Osteoblast (primary cell): ENCODE data around the gene CARD9. TPM values are rescaled to one million over a fixed set of nuclear protein-coding genes. Genes with fewer than 3 reads are reported as not detected.

ENCODE experiments used
- DNase-seq: peaks from one replicate; pipeline ENCODE4 v3.0.0; 2011; ENCODE audit warnings: low spot score, mixed read lengths; ENCODE audit not compliant: insufficient read length; ENCODE audit errors: missing footprints
- H2AFZ ChIP-seq: 2 replicates; pipeline ENCODE4 v1.6.0; 2011; ENCODE audit warnings: mild to moderate bottlenecking, low read length
- H3K27ac ChIP-seq: 2 replicates; pipeline ENCODE4 v1.5.1; 2011; ENCODE audit warnings: mild to moderate bottlenecking, low read depth, low read length, moderate library complexity
- H3K27me3 ChIP-seq: 2 replicates; pipeline ENCODE4 v1.6.0; 2012; ENCODE audit warnings: mild to moderate bottlenecking, control low read depth, inconsistent platforms, low read length, moderate library complexity; ENCODE audit not compliant: insufficient read depth
- H3K36me3 ChIP-seq: 2 replicates; pipeline ENCODE4 v1.5.1; 2011; ENCODE audit warnings: mild to moderate bottlenecking, low read length, control low read depth, moderate library complexity; ENCODE audit not compliant: insufficient read depth
- H3K4me1 ChIP-seq: 2 replicates; pipeline ENCODE4 v1.5.1; 2011; ENCODE audit warnings: mild to moderate bottlenecking, low read length, control low read depth, moderate library complexity; ENCODE audit not compliant: insufficient read depth
- H3K4me2 ChIP-seq: 2 replicates; pipeline ENCODE4 v1.6.0; 2011; ENCODE audit warnings: mild to moderate bottlenecking, low read length; ENCODE audit not compliant: insufficient read depth
- H3K4me3 ChIP-seq: fragments of 200-600 bp; sonication (generic); 3 replicates; pipeline ENCODE4 v1.5.1; 2012; ENCODE audit warnings: mild to moderate bottlenecking, low read length, inconsistent platforms; ENCODE audit not compliant: insufficient read depth
- H3K79me2 ChIP-seq: 2 replicates; pipeline ENCODE4 v1.6.0; 2012; ENCODE audit warnings: mild to moderate bottlenecking, low read length, control low read depth, inconsistent platforms; ENCODE audit not compliant: insufficient read depth
- H3K9me3 ChIP-seq: 2 replicates; pipeline ENCODE4 v1.5.1; 2011; ENCODE audit warnings: low read depth, low read length, control low read depth
- H4K20me1 ChIP-seq: 2 replicates; pipeline ENCODE4 v1.6.0; 2012; ENCODE audit warnings: mild to moderate bottlenecking, low read length, control low read depth; ENCODE audit not compliant: insufficient read depth
- total RNA-seq: library from RNA; depleted of rRNA; stranded (reverse); fragments of >200 nt; gene quantifications from 2 replicates; pipeline ENCODE4 v1.2.3, GENCODE V29; 2012
- TF ChIP-seq, protein P1 (sequence below): IDR thresholded peaks from 2 replicates; pipeline ENCODE4 v1.5.1; 2011; ENCODE audit warnings: mild to moderate bottlenecking, low read depth, low read length, moderate library complexity; ENCODE audit errors: extremely low read depth

Gene CARD9
- total RNA-seq, 1 donor: 5.1 TPM

DNA sequence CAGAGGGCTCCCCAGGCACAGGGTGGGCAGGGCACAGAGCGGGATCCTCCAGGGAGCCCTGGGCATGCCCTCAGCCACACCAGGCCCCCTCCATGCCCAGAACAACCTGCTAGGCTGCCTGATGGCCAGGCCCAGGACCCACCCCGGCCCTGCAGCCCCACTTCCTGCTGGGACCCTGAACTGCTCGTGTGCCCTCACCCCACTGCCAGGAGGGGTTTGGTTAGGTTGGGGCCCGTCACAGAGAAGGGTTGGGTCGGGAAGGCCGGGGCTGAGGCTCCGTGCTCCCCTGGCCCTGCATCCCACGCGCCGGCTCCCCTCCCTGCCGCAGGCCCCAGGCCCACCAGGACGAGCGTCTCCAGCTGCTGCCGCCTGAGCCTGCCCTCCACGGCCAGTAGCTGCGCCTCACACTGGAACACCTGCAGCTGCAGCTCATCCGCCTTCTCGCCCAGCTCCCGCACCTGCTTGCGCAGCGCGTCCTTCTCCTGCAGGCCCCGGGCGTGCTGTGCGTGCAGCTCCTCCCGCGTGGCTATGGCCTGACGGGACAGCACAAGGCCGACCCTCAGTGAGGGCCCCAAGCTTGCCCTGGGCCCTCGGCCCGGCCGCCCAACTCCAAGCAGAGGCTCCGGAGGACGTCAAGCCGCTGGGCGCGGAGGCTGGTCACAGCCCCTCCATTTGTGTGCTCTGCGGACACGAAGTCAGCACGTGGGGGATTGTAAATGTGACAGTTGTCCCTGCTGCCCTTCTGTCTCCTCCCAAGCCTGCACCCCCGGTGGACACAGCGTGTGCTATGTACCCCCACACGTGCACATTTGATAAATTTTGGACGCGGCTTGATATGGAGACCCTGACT, 5.9 kb downstream of the CARD9 start:
- peaks cover 10% of the 10 kb centered on the region for H4K20me1 ChIP-seq
- TF ChIP-seq, protein P1, sequence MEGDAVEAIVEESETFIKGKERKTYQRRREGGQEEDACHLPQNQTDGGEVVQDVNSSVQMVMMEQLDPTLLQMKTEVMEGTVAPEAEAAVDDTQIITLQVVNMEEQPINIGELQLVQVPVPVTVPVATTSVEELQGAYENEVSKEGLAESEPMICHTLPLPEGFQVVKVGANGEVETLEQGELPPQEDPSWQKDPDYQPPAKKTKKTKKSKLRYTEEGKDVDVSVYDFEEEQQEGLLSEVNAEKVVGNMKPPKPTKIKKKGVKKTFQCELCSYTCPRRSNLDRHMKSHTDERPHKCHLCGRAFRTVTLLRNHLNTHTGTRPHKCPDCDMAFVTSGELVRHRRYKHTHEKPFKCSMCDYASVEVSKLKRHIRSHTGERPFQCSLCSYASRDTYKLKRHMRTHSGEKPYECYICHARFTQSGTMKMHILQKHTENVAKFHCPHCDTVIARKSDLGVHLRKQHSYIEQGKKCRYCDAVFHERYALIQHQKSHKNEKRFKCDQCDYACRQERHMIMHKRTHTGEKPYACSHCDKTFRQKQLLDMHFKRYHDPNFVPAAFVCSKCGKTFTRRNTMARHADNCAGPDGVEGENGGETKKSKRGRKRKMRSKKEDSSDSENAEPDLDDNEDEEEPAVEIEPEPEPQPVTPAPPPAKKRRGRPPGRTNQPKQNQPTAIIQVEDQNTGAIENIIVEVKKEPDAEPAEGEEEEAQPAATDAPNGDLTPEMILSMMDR: no peak
- no peak overlapping the region for H2AFZ ChIP-seq
- no peak overlapping the region for H3K4me2 ChIP-seq
- no peak for DNase-seq
- no peaks in the 10 kb centered on the region for H3K27me3 ChIP-seq
- no peaks in the 10 kb centered on the region for H3K9me3 ChIP-seq
- H3K4me3 ChIP-seq: no peak overlapping the region
- no peak overlapping the region for H3K27ac ChIP-seq
- peaks cover 15% of the 10 kb centered on the region for H3K4me1 ChIP-seq
- no peaks in the 10 kb centered on the region for H3K36me3 ChIP-seq
- H3K79me2 ChIP-seq: peaks cover 12% of the 10 kb centered on the region

DNA sequence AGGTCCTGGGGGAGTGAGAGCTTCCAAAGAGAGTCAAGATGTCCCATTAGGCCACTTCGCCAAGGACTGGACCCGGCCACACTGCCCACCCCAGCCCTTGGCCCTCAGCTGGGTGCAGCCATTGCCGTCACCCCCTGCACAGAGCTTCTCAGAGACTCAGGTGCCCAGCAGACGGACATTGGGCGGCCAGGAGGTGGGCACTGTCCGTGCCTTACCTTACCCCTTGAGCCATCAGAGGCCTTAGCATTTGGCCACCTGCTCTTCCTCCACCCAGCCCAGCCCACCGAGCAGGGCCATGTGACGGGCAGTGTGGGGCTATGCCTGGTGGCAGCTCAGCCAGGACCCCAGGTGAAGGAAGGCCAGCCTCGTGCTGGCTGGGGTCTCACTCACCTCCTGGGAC, 6.6 kb downstream of the CARD9 start:
- Histone ChIP-seq H3K9me3 (no peaks in the 10 kb centered on the region), H3K4me1 (peaks cover 13% of the 10 kb centered on the region), H2AFZ (no peak overlapping the region), H3K4me3 (no peak overlapping the region), H4K20me1 (peaks cover 10% of the 10 kb centered on the region), H3K4me2 (no peak overlapping the region), H3K27ac (no peak overlapping the region), H3K36me3 (no peaks in the 10 kb centered on the region), H3K27me3 (no peaks in the 10 kb centered on the region), H3K79me2 (peaks cover 12% of the 10 kb centered on the region)
- no peak for DNase-seq
- TF ChIP-seq, protein P1: no peak

DNA sequence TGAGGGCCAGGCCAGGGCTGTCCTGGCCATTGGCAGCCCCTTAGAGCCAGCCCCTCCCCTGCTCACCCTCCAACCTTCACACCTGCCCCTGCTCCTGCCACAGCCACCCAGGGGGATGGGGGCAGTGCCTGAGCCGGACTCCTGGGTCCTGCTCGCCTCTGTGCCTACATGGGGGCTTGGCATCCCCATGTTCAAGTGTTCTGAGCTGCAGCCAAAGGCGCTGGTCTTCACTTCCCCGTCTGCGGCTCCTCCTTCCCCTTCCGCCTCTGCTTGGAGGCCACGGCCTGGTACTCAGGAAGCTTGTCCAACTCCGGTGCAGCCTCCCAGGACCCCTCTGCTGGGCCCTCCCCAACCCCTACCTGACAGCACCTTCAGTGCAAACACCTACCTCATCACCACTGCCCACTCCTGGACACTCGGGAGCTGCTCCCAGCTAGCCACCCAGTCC, 7.7 kb downstream of the CARD9 start:
- H3K27me3 ChIP-seq: no peaks in the 10 kb centered on the region
- H3K79me2 ChIP-seq: peaks cover 12% of the 10 kb centered on the region
- H3K4me2 ChIP-seq: no peak overlapping the region
- H3K36me3 ChIP-seq: no peaks in the 10 kb centered on the region
- no peak for DNase-seq
- no peaks in the 10 kb centered on the region for H3K9me3 ChIP-seq
- peaks cover 10% of the 10 kb centered on the region for H4K20me1 ChIP-seq
- no peak overlapping the region for H2AFZ ChIP-seq
- H3K27ac ChIP-seq: no peak overlapping the region
- TF ChIP-seq, protein P1: no peak
- H3K4me3 ChIP-seq: no peak overlapping the region
- peaks cover 20% of the 10 kb centered on the region for H3K4me1 ChIP-seq

DNA sequence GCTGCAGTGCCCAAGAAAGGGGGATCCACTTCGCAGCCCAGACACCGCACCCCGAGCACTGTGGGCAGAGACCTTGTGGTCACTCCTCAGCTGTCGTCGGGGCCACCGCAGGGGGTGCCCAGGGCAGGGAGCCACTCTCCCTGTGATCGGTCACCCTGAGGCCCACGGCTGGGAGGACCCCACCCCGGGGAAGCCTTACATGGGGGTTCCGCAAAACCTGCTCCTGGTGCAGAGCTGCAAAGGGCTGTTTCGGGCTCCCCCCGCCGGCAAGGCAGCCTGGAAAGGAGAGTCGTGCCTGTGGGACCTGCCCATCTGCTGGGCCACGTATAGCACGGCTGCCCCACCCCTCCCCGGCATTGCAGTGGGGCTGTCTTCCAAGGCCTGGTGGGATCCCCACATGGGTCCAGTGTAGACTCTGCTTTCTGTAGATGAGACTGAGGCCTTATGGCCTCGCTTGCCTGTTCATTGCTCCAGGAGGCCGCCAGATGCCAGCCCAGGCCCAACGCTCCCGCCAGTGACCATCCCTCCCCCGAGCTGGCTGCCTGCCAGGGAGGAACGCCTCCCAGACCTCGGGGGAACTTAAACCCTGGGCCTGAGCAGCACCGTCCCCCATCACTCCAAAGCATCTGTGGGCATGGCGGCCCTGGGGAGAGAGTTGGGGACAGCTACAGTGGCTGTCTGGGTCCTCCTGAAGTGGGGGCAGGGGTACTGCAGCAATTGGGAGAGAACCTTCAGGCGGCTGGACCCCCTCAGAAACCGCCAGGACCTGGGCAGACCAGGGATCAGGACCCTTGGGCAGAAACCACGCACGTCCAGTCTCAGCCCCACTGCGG, 8.3 kb downstream of the CARD9 start:
- Histone ChIP-seq H3K4me3 (no peak overlapping the region), H3K27ac (no peak overlapping the region), H2AFZ (no peak overlapping the region), H3K4me2 (no peak overlapping the region), H3K4me1 (peaks cover 24% of the 10 kb centered on the region), H4K20me1 (peaks cover 10% of the 10 kb centered on the region), H3K36me3 (no peaks in the 10 kb centered on the region), H3K9me3 (no peaks in the 10 kb centered on the region), H3K79me2 (peaks cover 12% of the 10 kb centered on the region), H3K27me3 (no peaks in the 10 kb centered on the region)
- DNase-seq: no peak
- TF ChIP-seq, protein P1: no peak
